ENCODE data around the gene B3GAT3. TPM values are rescaled to one million over a fixed set of nuclear protein-coding genes. Genes with fewer than 3 reads are reported as not detected.

B3GAT3 gene
- total and polyA plus RNA-seq, 10 of the 15 experiments (the other 5 are each of a cell fraction or from before 2014, with no cell fraction given), result 0.31 to 52.7 (median 29.8) TPM

DNA sequence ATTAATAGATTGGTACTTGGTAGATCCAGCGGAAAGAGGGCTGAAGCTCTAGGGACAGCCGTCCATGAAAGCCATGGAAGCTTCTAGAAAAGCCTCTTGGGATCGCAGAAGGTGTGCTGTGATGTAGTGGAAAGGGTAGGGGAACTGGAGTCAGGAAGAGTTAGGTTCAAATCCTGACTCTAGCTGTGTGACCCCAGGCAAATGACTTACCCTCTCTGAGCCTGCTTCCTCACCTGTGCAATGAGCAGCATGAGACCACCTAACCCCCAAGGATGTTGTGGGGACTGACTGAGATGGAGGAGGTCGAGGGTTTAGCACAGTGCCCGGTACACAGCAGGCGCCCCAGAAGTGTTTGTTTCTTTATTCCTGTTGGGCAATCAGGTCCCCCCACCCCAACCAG, 11.4 kb downstream of the B3GAT3 start:
- POLR2A ChIA-PET, result interaction anchor here (1.1 to 2.6 kb wide), 4 partner anchors 11 to 62 kb away, joined by 3 to 13 read pairs (median 6); partner anchors contain the start of genes B3GAT3, LBHD1 and UQCC3
- ATAC-seq (no peak), FAIRE-seq (no peak), DNase-seq (ENCODE audit: low read depth, low spot score) (no peak)
- SMC1A ChIA-PET (ENCODE audit: uncharacterized antibody, unreplicated experiment), result interaction anchor here (2.1 to 2.9 kb wide), 2 partner anchors 10 to 18 kb away, joined by 7 to 19 read pairs; partner anchors contain the start of gene TUT1
- in situ Hi-C loops (cut with MboI) (no loop called here), intact Hi-C loops (cut with micrococcal nuclease; ENCODE audit: unreplicated experiment) (loop anchor here (5.0 kb wide), 1 partner anchor 62 kb away; the partner anchor contains the start of genes LBHD1 and UQCC3)
- Histone ChIP-seq H3K4me3 (peak overlapping the region; percentile 94; the same call in 1 of the 2 replicates), H2AFZ (ENCODE audit: control insufficient read depth, low read depth, low read length) (no peak overlapping the region), H3K27me3 (replicated peaks in 1 of 2; ENCODE audit: control insufficient read depth in 2 of 2, insufficient read depth in 2 of 2, low read length in 1 of 2) (no peaks in the 10 kb centered on the region), H3K36me3 (ENCODE audit: control insufficient read depth in 2 of 2, insufficient read depth in 2 of 2, low read length in 1 of 2) (peaks cover under 1% of the 10 kb centered on the region in 2 experiments; a peak in 2 of 4 replicates), H3K9me3 (replicated peaks; ENCODE audit: control insufficient read depth, insufficient read depth, low read length) (no peaks in the 10 kb centered on the region), H3K9ac (ENCODE audit: control insufficient read depth, insufficient read depth, low read length) (no peak overlapping the region; the same call in 1 of the 2 replicates), H3K4me1 (ENCODE audit: control insufficient read depth, insufficient read depth, low read length) (peaks cover 14% of the 10 kb centered on the region), H3K79me2 (ENCODE audit: control insufficient read depth, insufficient read depth, low read length) (peaks cover 16% of the 10 kb centered on the region), H3K4me2 (ENCODE audit: control insufficient read depth, insufficient read depth) (peak overlapping the region; percentile 97; the same call in 1 of the 2 replicates), H4K20me1 (ENCODE audit: control insufficient read depth, insufficient read depth) (no peaks in the 10 kb centered on the region; the same call in 1 of the 2 replicates), H3K27ac (ENCODE audit: control insufficient read depth, insufficient read depth) (no peak overlapping the region)
- WGBS (ENCODE audit: insufficient coverage, insufficient replicate concordance, low lambda C conversion rate, missing lambda C conversion rate), result 96% methylated on average over 6 of the region's 6 CpGs
- BruUV-seq (replicated peaks), result TSS peak; percentile 46
- CTCF ChIA-PET, result interaction anchor here (1.5 to 4.9 kb wide), 3 partner anchors 9 to 39 kb away, joined by 5 to 41 read pairs (median 27); partner anchors contain the start of genes MTA2 and TUT1
- no peak for TF ChIP-seq POLR2AphosphoS2 (IDR thresholded peaks at IDR 0.05; ENCODE audit: low read depth, low read length)
- TF ChIP-seq, protein P1, sequence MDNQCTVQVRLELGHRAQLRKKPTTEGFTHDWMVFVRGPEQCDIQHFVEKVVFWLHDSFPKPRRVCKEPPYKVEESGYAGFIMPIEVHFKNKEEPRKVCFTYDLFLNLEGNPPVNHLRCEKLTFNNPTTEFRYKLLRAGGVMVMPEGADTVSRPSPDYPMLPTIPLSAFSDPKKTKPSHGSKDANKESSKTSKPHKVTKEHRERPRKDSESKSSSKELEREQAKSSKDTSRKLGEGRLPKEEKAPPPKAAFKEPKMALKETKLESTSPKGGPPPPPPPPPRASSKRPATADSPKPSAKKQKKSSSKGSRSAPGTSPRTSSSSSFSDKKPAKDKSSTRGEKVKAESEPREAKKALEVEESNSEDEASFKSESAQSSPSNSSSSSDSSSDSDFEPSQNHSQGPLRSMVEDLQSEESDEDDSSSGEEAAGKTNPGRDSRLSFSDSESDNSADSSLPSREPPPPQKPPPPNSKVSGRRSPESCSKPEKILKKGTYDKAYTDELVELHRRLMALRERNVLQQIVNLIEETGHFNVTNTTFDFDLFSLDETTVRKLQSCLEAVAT (IDR thresholded peaks at IDR 0.05), result no peak
- peak; percentile 54; the same call in 1 of the 2 replicates for TF ChIP-seq SMARCA5 (IDR thresholded peaks at IDR 0.05)
- no peak for TF ChIP-seq HDGF (IDR thresholded peaks at IDR 0.05)
- no peak for TF ChIP-seq DPF2 (IDR thresholded peaks at IDR 0.05)
- TF ChIP-seq FOXM1 (IDR thresholded peaks at IDR 0.05; ENCODE audit: low read depth, low read length), result no peak
- RAD21 ChIA-PET (ENCODE audit: unreplicated experiment), result interaction anchor here (1.5 to 2.1 kb wide), 3 partner anchors 9 to 16 kb away, joined by 4 to 8 read pairs (median 5); partner anchors contain the start of genes B3GAT3 and MTA2
